SIG-M5 treated with dmso at 0.1 percent for 504 hours (cell line): ENCODE data around the gene NEU4.
"Not testable (repeated sequence)": the region's sequence is repeated elsewhere in the genome, so short reads cannot be mapped to it uniquely, and the experiment has no call there.

Experiments used
- DNase-seq: peaks from one replicate; lab custom pipeline; 2025; ENCODE audit not compliant: unreplicated experiment; lab: John Stamatoyannopoulos, UW

The NEU4 gene

GRCh38 chr2:241811952-241812729 lies 3.1 kb downstream of the NEU4 start:
- DNase-seq = no peak

- no peak for DNase-seq
Observed at GRCh38 chr2:241812730-241813643, 4.0 kb downstream of the NEU4 start.

- DNase-seq = no peak
Observed at GRCh38 chr2:241813644-241814392, 4.8 kb downstream of the NEU4 start.

GRCh38 chr2:241814393-241814642 lies 5.3 kb downstream of the NEU4 start:
- no peak for DNase-seq

- DNase-seq = no peak
Observed at GRCh38 chr2:241814643-241815476, 5.9 kb downstream of the NEU4 start.

- no peak for DNase-seq
Observed at GRCh38 chr2:241815477-241816430, 6.8 kb downstream of the NEU4 start.

- DNase-seq = no peak
Observed at GRCh38 chr2:241816431-241817121, 7.6 kb downstream of the NEU4 start.

GRCh38 chr2:241817126-241817820 lies 8.3 kb downstream of the NEU4 start:
- no peak for DNase-seq

GRCh38 chr2:241817821-241818215 lies 8.8 kb downstream of the NEU4 start:
- not testable (repeated sequence) for DNase-seq

- no peak for DNase-seq
Observed at GRCh38 chr2:241818229-241818942, 9.4 kb downstream of the NEU4 start.

- DNase-seq = no peak
Observed at GRCh38 chr2:241818943-241819270, 9.9 kb downstream of the NEU4 start.

GRCh38 chr2:241819947-241820624 lies 11.1 kb downstream of the NEU4 start:
- not testable (repeated sequence) for DNase-seq

- no peak for DNase-seq
Observed at GRCh38 chr2:241820625-241821384, 11.8 kb downstream of the NEU4 start.

GRCh38 chr2:241821460-241822263 lies 12.7 kb downstream of the NEU4 start:
- no peak for DNase-seq

GRCh38 chr2:241822264-241822623 lies 13.3 kb downstream of the NEU4 start:
- DNase-seq = no peak
